SU-DHL-6 (cell line): ENCODE results near the gene ZNF146.
"Not testable (repeated sequence)": the region's sequence is repeated elsewhere in the genome, so short reads cannot be mapped to it uniquely, and the experiment has no call there.

Experiments used
- H2AFZ ChIP-seq: fragments of 200-600 bp; sonication (generic); 2 replicates; pipeline ENCODE4 v1.6.1; 2014; ENCODE audit warnings: low read depth, mild to moderate bottlenecking, moderate library complexity, mixed read lengths, antibody characterized with exemption, low read length; ENCODE audit not compliant: severe bottlenecking
- H3F3A ChIP-seq: fragments of 200-600 bp; shearing (Covaris generic); 2 replicates; pipeline ENCODE4 v1.6.0; 2016; ENCODE audit warnings: antibody characterized with exemption, mild to moderate bottlenecking; ENCODE audit not compliant: insufficient read depth
- H3K27ac ChIP-seq: fragments of 200-600 bp; sonication (generic); 2 replicates; pipeline ENCODE4 v1.5.1; 2016; ENCODE audit warnings: low read depth, mild to moderate bottlenecking, low read length, moderate library complexity, mixed read lengths
- H3K27me3 ChIP-seq: fragments of 200-600 bp; sonication (generic), shearing (Covaris generic); 2 replicates; pipeline ENCODE4 v1.6.0; 2014; ENCODE audit warnings: mild to moderate bottlenecking, low read length
- H3K36me3 ChIP-seq: fragments of 200-600 bp; sonication (generic); 2 replicates; pipeline ENCODE4 v1.6.1; 2014; ENCODE audit warnings: mild to moderate bottlenecking, low read length, mixed read lengths
- H3K4me2 ChIP-seq: fragments of 300-600, 200-600 bp; shearing (Covaris generic), sonication (generic); 2 replicates; pipeline ENCODE4 v1.6.0; 2014; ENCODE audit warnings: low read length, low read depth, mild to moderate bottlenecking; ENCODE audit not compliant: poor library complexity, severe bottlenecking
- H3K4me3 ChIP-seq: fragments of 200-600 bp; sonication (generic); 2 replicates; pipeline ENCODE4 v1.5.1; 2014; ENCODE audit warnings: antibody characterized with exemption, low read length, mild to moderate bottlenecking, mixed read lengths; ENCODE audit not compliant: insufficient read depth, poor library complexity, severe bottlenecking
- H3K79me2 ChIP-seq: fragments of 200-600 bp; sonication (generic); 2 replicates; pipeline ENCODE4 v1.6.1; 2014; ENCODE audit warnings: mild to moderate bottlenecking, low read length, moderate library complexity; ENCODE audit not compliant: insufficient read depth
- H3K9ac ChIP-seq: fragments of 200-600 bp; sonication (generic); 2 replicates; pipeline ENCODE4 v1.7.0; 2014; ENCODE audit warnings: mild to moderate bottlenecking, low read length
- H3K9me2 ChIP-seq: fragments of 200-600 bp; sonication (generic); replicated peaks from 2 replicates; pipeline ENCODE4 v1.6.1; 2014; ENCODE audit warnings: low read length; ENCODE audit not compliant: insufficient read depth
- H3K9me3 ChIP-seq: fragments of 200-600 bp; sonication (generic); 2 replicates; pipeline ENCODE4 v1.6.1; 2014; ENCODE audit warnings: low read length, mixed read lengths; ENCODE audit not compliant: insufficient read depth
- H4K20me1 ChIP-seq: fragments of 200-600 bp; sonication (generic); 2 replicates; pipeline ENCODE4 v1.6.1; 2014; ENCODE audit warnings: low read depth, mild to moderate bottlenecking, antibody characterized with exemption, low read length, moderate library complexity, mixed read lengths
- CTCF ChIP-seq: fragments of 200-600 bp; sonication (generic); IDR thresholded peaks from one replicate; pipeline ENCODE4 v1.5.1; 2017; ENCODE audit warnings: antibody characterized with exemption, mild to moderate bottlenecking, low read length, moderate library complexity; ENCODE audit not compliant: insufficient read depth, poor library complexity, severe bottlenecking
- EZH2phosphoT487 ChIP-seq: fragments of 200-600 bp; sonication (generic), shearing (Covaris generic); conservative IDR thresholded peaks from 2 replicates; pipeline ENCODE4 v1.6.1; 2018; ENCODE audit warnings: mild to moderate bottlenecking, antibody characterized with exemption, low read length, moderate library complexity, mixed read lengths

ZNF146 gene

GRCh38 chr19:36267061-36267845 lies 52.3 kb downstream of the ZNF146 start:
- no peaks in the 10 kb centered on the region for H3K9me3 ChIP-seq
- no peak overlapping the region for H3K9ac ChIP-seq

GRCh38 chr19:36268081-36268480 lies 53.2 kb downstream of the ZNF146 start:
- H3K27ac ChIP-seq, H3K4me2 ChIP-seq, H3K4me3 ChIP-seq, H3K36me3 ChIP-seq, H3K9me2 ChIP-seq, H3K9me3 ChIP-seq, H3K27me3 ChIP-seq, H3F3A ChIP-seq, H3K79me2 ChIP-seq, H4K20me1 ChIP-seq, H3K9ac ChIP-seq, H2AFZ ChIP-seq: not testable (repeated sequence)

More at GRCh38 chr19:36267061-36267845, 52.3 kb downstream of the ZNF146 start:
- H3F3A ChIP-seq: no peaks in the 10 kb centered on the region
- no peaks in the 10 kb centered on the region for H3K79me2 ChIP-seq
- no peaks in the 10 kb centered on the region for H3K9me2 ChIP-seq
- no peaks in the 10 kb centered on the region for H4K20me1 ChIP-seq
- no peaks in the 10 kb centered on the region for H3K27me3 ChIP-seq
- H3K36me3 ChIP-seq: no peaks in the 10 kb centered on the region
- no peak overlapping the region for H3K27ac ChIP-seq
- no peak overlapping the region for H3K4me3 ChIP-seq
- no peak overlapping the region for H2AFZ ChIP-seq
- TF ChIP-seq EZH2phosphoT487: no peak
- no peak for TF ChIP-seq CTCF
- no peak overlapping the region for H3K4me2 ChIP-seq

GRCh38 chr19:36268591-36268990 lies 53.7 kb downstream of the ZNF146 start:
- not testable (repeated sequence) for H3K9ac ChIP-seq, H3K36me3 ChIP-seq, H2AFZ ChIP-seq, H3F3A ChIP-seq, H3K4me3 ChIP-seq, H3K9me2 ChIP-seq, H3K27me3 ChIP-seq, H3K9me3 ChIP-seq, H3K79me2 ChIP-seq, H3K27ac ChIP-seq, H3K4me2 ChIP-seq, H4K20me1 ChIP-seq

- not testable (repeated sequence) for H2AFZ ChIP-seq, H3K27me3 ChIP-seq, H3K79me2 ChIP-seq, H3F3A ChIP-seq, H3K4me2 ChIP-seq, H3K9me3 ChIP-seq, H3K27ac ChIP-seq, H4K20me1 ChIP-seq, H3K36me3 ChIP-seq, H3K9ac ChIP-seq, H3K4me3 ChIP-seq, H3K9me2 ChIP-seq
These were observed 54.4 kb downstream of the ZNF146 start for GRCh38 chr19:36269295-36269694.
